ENCODE measurements around the gene AGXT2.
"Not testable (repeated sequence)": the region's sequence is repeated elsewhere in the genome, so short reads cannot be mapped to it uniquely, and the experiment has no call there.

Gene AGXT2

DNA sequence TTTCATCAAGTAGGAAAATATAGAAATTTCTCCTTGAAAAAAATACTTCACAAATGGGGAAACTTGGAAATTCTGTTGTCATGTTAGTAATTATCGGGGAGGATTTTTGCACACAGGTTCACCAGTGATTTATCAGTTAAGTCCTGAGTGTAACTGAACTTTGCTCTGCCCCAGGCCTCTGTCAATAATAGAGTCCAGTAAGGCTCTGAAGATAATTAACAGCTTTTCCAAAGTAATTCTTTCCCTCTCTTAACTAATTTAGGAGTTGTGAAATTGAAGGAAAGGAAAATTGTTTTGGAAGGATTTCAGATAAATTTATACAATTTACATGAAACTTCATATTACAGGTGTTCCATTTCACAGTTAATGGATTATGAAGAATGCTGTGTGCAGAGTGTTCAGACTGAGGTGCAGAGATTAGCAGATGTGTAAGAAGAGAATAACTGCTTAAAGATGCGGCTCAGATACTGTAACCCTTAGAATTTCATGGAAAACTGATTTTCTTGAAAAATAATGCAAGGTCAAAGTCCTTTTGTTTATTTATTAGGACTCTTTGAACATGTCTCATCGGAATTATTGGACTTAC lies 2.9 kb upstream of the AGXT2 start:
- no peak for DNase-seq (ENCODE audit: low read depth)

DNA sequence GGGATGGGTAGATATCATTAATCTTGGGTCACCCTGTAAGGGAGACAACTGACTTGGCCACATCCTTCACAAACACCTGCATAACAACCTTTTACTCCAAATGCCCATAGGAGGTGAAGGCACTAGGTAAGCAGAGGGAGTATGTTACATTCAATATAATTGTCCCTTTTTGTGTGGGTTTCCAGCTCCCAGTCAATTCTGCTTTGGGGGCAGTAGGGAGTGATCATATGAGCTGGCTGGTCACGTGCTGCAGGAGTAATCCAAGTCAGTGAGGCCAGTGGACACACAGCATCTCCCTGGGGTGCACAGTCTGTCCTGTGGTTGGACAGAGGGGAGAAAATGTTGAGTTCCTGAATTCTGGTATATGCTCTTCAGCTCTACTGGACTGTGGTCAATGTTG lies 1.2 kb upstream of the AGXT2 start:
- no peak for DNase-seq (ENCODE audit: low read depth)

DNA sequence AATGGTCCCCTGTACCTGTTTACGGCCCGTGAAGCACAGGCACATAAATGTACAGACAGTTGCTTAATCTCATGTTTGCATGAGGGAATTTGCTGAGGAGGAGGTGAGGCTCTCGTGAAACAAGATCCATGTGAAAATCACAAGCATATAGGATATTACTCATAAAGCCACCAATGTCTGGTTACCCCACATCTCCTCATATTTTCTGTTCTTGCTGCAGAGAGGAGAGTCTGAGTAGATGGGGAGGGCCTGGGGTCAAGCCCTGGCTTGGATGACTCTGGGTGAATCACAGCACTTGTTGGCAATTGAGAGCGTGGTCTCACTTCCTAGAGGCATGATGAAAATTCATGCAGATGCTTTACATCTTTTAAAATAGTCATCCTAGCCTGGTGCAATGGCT lies 975 bp downstream of the AGXT2 start:
- DNase-seq (ENCODE audit: low read depth) = peak; percentile 99

- no peak for DNase-seq (ENCODE audit: low read depth)
Observed at GRCh38 chr5:35045280-35045679, 2.5 kb downstream of the AGXT2 start.

DNA sequence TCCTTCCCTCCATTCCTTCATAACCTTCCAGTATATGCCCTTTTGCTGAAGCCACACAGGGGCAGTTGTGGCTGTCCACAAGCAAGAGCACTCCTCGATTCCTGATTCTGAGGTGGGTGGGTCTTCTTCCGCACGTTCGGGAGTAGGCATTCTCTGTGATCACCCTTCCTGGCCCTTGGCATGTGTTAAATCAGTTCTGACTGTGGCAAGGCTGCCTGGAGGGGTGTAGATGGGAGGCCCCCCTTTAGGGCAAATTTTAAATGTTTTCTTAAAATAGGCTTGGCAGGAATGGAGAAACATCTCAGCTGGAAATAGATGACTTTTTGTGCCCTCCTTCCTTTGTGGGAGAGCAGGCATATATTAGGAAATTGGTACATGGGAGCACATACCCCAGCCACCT lies 3.1 kb downstream of the AGXT2 start:
- no peak for DNase-seq (ENCODE audit: low read depth)

GRCh38 chr5:35042781-35043180 lies 5.0 kb downstream of the AGXT2 start:
- no peak for DNase-seq (ENCODE audit: low read depth)

DNA sequence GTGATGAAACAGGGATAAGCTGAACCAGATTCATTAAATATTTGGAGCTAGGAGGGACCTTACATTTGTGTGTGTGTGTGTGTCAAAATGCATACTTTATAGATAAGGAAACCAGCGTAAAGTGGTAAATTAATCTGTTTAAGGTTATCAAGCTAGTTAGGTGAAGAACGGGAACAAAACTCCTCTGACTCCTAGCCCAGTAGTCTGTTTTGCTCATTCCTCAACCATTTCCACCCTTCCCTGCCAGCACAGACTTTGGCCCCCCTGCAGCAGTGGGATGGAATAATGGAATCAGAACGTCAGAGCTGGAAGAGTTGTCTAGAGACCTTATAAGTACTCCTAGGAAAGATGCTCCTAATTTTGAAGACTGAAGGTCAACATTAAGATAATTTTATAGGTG lies 6.5 kb downstream of the AGXT2 start:
- peak; percentile 19 for DNase-seq (ENCODE audit: low read depth)

DNA sequence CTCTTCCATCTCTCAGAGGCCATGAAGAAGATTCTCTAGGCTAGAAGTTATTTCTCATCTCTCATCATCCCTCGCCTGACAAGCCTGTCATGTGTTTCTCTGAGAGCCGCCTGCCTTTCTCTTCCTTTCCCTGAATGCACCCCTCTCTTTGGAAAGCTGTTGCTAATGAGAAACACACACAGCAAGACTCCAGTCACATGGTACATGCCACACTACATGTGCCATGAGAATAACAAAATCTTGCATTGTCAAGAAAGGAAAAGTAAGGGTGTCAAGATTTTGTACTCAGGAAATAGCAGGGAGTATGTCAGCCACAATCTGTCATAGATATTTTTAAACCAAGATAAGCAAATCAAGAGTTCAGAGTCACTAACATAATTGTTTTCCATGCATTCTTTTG lies 8.9 kb downstream of the AGXT2 start:
- DNase-seq (ENCODE audit: low read depth) = no peak

DNA sequence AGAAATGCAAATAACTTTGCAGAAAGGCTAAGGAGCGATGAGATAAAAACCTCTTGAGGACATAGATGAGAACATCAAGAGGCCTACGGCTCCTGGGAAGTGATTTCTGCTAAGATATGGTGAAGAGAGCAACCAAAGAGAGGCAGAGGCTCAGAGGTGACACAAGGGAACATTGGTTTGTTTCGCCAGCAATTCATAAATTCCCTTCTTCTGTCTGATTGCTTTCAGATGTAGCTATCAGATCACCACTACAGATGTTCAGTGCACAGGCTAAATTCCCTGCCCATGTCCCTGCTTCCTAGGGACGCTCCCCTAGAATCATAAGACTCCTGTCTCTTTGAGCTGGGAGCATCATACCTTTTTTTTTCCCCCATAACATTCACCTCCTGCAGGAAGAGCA lies 11.2 kb downstream of the AGXT2 start:
- DNase-seq (ENCODE audit: low read depth) = no peak

DNA sequence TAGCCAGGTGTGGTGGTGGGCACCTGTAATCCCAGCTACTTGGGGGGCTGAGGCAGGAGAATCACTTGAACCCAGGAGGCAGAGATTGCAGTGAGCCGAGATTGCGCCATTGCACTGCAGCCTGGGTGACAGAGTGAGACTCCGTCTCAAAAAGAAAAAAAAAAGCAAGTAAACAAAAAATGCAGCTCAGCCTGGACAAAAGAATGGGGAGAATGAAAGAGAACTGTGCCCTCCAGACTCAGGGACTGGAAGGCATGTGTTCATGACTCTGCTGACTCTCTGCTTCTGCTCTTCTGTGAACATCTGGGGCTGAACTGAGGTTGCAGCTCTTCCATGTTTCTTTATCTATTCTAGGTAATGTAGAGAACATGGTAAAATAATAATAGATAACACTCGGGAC lies 11.8 kb downstream of the AGXT2 start:
- not testable (repeated sequence) for DNase-seq (ENCODE audit: low read depth)

DNA sequence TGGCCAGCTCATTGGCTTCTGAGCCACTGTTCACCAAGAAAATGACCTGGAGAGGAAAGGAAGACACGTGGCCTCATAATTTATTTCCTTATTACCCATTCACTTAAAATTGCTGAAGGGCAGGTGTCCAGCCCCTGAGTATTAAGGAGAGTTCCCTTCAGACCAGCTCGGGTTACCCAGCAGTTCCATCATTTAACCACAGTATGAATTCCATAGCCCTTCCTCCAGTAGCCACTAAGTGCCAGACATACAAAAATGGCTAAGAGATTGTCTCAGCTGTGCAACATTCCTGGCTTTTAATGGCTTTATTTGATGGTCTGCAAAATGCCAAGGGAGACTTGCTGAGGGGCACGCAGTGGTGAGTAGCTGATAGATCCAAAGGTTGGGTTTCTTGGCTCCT lies 12.5 kb downstream of the AGXT2 start:
- DNase-seq (ENCODE audit: low read depth) = no peak

GRCh38 chr5:35032356-35032755 lies 15.4 kb downstream of the AGXT2 start:
- DNase-seq (ENCODE audit: low read depth) = no peak

- peak; percentile 73 for DNase-seq (ENCODE audit: low read depth)
Observed at GRCh38 chr5:35031276-35031675, 16.5 kb downstream of the AGXT2 start.

- DNase-seq (ENCODE audit: low read depth) = no peak
Observed at GRCh38 chr5:35030426-35031100, 17.2 kb downstream of the AGXT2 start.

DNA sequence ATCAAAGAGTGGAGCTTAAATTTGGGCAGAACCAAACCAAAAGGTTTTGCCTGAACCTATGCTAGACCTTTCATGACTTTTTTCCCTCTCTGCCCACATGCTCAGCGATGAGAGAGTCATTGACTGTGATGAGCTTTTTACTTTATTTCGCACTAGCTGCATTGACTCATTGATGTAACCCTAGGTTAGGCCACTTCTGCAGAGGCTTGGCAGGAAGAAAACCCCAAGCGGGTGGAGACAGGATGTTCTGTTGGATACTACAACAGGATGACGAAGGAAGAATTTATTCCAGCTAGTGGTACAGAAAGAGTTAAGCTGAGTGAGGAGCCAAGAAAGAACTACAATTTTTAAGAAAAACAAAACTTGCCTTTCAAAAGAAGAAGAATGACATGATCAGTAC lies 18.4 kb downstream of the AGXT2 start:
- DNase-seq (ENCODE audit: low read depth) = peak; percentile 94

DNA sequence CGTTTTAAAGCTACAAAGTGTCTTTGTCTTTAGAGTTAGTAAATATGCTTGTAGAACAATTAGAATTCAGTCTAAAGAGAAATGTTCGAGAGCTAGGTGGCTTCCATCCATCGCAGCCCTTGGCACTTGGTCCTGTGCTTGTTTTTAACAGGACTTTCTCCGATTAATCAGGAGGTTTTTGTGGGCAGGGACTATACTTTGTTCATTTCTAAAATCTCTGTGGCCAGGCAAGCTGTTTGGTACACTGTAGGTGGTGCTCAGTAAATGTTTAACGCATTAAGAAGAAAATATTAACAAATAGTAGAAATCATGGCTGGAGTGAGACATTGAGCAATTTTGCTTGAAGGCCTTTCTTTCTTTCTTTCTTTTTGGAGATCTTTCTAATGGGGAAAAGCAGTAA lies 20.8 kb downstream of the AGXT2 start:
- DNase-seq (ENCODE audit: low read depth) = no peak

GRCh38 chr5:35026280-35026840 lies 21.4 kb downstream of the AGXT2 start:
- peak; percentile 57 for DNase-seq (ENCODE audit: low read depth)

DNA sequence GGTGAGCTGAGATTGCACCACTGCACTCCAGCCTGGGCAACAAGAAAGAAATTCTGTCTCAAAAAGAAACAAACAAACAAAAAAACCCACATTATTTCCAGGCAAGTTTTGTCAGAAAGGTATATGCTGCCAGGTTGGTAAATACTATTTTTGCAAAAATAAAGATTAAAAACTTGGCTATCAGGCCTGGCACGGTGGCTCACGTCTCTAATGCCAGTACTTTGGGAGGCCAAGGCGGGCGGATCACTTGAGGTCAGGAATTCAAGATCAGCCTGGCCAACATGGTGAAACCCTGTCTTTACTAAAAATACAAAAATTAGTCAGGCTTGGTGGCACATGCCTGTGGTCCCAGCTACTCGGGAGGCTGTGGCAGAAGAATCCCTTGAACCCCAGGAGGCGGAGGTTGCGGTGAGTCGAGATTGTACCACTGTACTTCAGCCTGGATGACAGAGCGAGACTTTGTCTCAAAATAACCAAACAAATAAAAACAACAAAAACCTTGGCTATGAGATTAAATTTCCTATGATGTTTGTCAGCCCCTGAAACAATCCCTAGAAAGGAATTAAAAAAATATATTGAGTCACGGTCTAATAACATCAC lies 22.7 kb downstream of the AGXT2 start:
- no peak for DNase-seq (ENCODE audit: low read depth)

DNA sequence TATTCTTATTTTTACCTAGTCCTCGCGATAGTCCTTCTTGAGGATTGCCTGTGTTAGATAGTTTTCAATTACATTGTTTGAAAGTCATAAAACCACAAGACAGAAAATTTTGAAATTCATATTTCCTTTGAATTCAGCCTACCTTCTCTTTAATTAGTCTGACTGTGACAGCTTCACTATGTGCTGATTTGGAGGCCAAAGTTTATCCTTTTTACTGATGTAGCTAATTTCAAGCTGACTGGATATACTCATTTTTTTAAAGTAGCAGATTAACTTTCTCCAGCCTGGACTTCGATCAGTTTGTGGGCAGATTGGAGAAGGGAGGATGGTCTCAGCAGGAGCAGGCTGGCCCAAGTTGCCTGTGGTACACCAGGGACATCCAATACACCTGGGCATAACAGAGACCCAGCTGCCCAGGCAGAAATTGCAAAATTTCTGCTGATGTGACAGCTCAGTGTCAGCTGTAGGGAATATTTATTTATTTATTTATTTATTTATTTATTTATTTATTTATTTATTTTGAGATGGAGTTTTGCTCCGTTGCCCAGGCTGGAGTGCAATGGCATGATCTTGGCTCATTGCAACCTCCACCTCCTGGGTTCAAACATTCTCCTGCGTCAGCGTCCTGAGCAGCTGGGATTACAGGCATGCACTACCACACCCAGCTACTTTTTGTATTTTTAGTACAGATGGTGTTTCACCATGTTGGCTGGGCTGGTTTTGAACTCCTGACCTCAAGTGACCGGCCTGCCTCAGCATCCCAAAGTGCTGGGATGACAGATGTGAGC lies 24.2 kb downstream of the AGXT2 start:
- DNase-seq (ENCODE audit: low read depth) = no peak

- peak; percentile 37 for DNase-seq (ENCODE audit: low read depth)
Observed at GRCh38 chr5:35016174-35017051, 31.3 kb downstream of the AGXT2 start.

DNA sequence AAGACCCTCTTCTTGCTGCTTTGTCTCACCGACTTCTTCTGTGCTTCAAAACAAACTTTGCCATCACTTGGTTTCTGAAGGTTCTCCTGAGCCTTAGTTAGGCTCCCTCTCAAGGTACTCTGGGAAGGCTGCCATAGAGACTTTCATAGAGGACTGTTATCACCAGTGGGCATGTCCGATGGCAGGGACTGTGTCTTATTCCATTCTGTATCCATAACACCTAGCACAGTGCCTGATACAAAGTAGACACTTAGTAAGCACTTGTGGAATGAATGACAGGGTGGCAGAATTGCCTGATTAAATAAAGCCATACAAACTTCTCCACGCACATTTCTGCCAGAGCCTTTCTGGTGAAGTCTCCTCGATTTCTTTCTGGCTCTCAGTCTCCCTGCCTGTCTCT lies 32.7 kb downstream of the AGXT2 start:
- no peak for DNase-seq (ENCODE audit: low read depth)

- no peak for DNase-seq (ENCODE audit: low read depth)
Observed at GRCh38 chr5:35012796-35013195, 35.0 kb downstream of the AGXT2 start.
